Stimulated activated CD4-positive, alpha-beta T cell treated with anti-CD3 and anti-CD28 coated beads, Interleukin-12 subunit alpha, Interleukin-12 subunit beta, amount 100 ng/mL, for 24 hours (primary cell): Measurements from ENCODE around the gene DMRTA2.

Source experiments
- DNase-seq, 2 experiments: peaks; one replicate each; pipeline ENCODE4 v3.0.0-alpha.2; 2020; ENCODE audit warnings: low read depth in 2 of 2

Gene DMRTA2

GRCh38 chr1:50422946-50423669 is at the start of gene DMRTA2:
Gene DMRTA2, minus strand, starts transcription at chr1:50423443. Its CDS starts 1,907 bp downstream, at chr1:50421536.
- no peak for DNase-seq

GRCh38 chr1:50471967-50472366 is 48.7 kb upstream of the DMRTA2 start:
- DNase-seq: no peak

- DNase-seq: no peak
Measured at GRCh38 chr1:50462964-50463363, 39.7 kb upstream of the DMRTA2 start.

GRCh38 chr1:50458507-50458906 is 35.3 kb upstream of the DMRTA2 start:
- DNase-seq: no peak

- DNase-seq: no peak
Measured at GRCh38 chr1:50454911-50455310, 31.7 kb upstream of the DMRTA2 start.

- DNase-seq: no peak
Measured at GRCh38 chr1:50453266-50453665, 30.0 kb upstream of the DMRTA2 start.

GRCh38 chr1:50452700-50453099 is 29.5 kb upstream of the DMRTA2 start:
- no peak for DNase-seq

GRCh38 chr1:50450861-50451653 is 27.8 kb upstream of the DMRTA2 start:
- DNase-seq: no peak

GRCh38 chr1:50447961-50448360 is 24.7 kb upstream of the DMRTA2 start:
- no peak for DNase-seq

GRCh38 chr1:50441183-50441582 is 17.9 kb upstream of the DMRTA2 start:
- no peak for DNase-seq

- DNase-seq: no peak
Measured at GRCh38 chr1:50438945-50439344, 15.7 kb upstream of the DMRTA2 start.

- no peak for DNase-seq
Measured at GRCh38 chr1:50436489-50436888, 13.2 kb upstream of the DMRTA2 start.

GRCh38 chr1:50430010-50430405 is 6.8 kb upstream of the DMRTA2 start:
- DNase-seq: no peak

GRCh38 chr1:50427818-50428779 is 4.9 kb upstream of the DMRTA2 start:
- DNase-seq: no peak

- DNase-seq: no peak
Measured at GRCh38 chr1:50427086-50427817, 4.0 kb upstream of the DMRTA2 start.

- no peak for DNase-seq
Measured at GRCh38 chr1:50426702-50427085, 3.5 kb upstream of the DMRTA2 start.

- no peak for DNase-seq
Measured at GRCh38 chr1:50426108-50426700, 3.0 kb upstream of the DMRTA2 start.

- no peak for DNase-seq
Measured at GRCh38 chr1:50425376-50426107, 2.3 kb upstream of the DMRTA2 start.

- DNase-seq: no peak
Measured at GRCh38 chr1:50424884-50425375, 1.7 kb upstream of the DMRTA2 start.
